Measurements from ENCODE around the gene ERI2. TPM values are rescaled to one million over a fixed set of nuclear protein-coding genes. Genes with fewer than 3 reads are reported as not detected.
A peak's percentile ranks its signal among the peaks of the same experiment; 100 is the strongest.

The ERI2 gene, protein sequence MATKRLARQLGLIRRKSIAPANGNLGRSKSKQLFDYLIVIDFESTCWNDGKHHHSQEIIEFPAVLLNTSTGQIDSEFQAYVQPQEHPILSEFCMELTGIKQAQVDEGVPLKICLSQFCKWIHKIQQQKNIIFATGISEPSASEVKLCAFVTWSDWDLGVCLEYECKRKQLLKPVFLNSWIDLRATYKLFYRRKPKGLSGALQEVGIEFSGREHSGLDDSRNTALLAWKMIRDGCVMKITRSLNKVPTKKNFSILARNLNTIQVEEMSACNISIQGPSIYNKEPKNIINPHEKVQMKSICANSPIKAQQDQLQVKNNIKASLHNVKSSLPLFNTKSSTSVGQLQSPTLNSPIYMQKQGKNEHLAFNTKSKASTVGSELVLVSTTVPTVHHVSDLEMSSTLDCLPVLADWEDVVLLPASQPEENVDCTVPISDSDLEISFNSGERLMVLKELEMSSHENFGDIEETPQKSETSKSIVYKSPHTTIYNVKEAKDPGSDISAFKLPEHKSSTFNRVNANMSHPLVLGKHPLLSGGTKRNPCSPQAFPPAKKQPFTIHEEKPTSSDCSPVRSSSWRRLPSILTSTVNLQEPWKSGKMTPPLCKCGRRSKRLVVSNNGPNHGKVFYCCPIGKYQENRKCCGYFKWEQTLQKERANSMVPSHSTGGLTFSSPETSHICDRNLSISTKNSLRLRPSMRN
- total RNA-seq (2014; rRNA removed; shearing (Covaris generic)), result 11.7 and 21.9 TPM in 2 replicates

DNA sequence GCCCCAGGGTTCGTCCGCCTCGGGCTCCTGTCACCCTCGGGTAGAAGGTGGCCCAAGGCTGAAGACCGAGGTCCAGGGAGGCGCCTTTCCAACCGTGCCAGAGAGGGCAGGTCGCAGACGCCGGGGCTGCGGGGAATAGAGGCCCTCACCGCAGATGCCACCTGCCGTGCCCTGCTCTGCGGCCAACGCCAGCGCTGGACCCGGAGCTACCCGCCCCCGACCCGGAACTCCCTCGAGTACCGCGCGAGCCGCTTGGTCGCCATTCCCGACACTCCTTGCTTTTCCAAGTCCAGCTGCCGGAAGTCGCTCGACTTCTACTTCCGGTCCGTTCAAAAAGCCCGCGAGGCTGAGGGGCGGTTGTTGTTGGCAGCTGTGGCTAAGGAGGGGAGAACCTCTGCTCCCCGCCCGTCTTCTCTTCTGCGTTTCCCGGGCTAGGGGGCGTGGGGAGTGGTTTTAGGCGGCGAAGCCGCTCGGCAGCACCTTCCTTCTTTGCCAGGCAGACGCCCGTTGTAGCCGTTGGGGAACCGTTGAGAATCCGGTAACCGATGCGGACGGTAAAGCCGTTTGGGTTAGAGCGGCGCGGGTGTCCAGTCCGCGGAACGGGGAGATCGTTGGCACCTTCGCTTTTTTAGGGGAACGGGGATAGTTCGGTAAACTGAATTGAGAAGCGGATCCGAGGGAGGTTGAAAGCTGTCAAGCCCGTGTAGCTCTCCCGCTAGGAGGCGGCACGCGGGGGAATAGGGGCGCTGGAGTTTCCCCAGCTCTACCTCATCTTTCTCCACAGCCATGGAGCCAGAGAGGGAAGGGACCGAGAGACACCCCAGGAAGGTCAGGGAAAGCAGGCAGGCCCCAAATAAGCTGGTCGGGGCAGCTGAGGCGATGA lies at the start of gene ERI2, which contains the start of gene REXO5:
ERI2 (minus strand) TSS at position 305 of the 883 bp plus-strand sequence; CDS start at position 263, 42 bp downstream.
REXO5 (plus strand) TSS at position 360 of the 883 bp plus-strand sequence; CDS start at position 787, 427 bp downstream.
- DNase-seq (ENCODE audit: low spot score), result peak; percentile 92

- no peak for DNase-seq (ENCODE audit: low spot score)
Observed at GRCh38 chr16:20854963-20855362, 48.7 kb upstream of the ERI2 start.

GRCh38 chr16:20853981-20854620 lies 47.8 kb upstream of the ERI2 start:
- no peak for DNase-seq (ENCODE audit: low spot score)

GRCh38 chr16:20853143-20853542 lies 46.9 kb upstream of the ERI2 start:
- DNase-seq (ENCODE audit: low spot score), result no peak

- DNase-seq (ENCODE audit: low spot score), result peak; percentile 43
Observed at GRCh38 chr16:20851601-20852000, 45.3 kb upstream of the ERI2 start.

DNA sequence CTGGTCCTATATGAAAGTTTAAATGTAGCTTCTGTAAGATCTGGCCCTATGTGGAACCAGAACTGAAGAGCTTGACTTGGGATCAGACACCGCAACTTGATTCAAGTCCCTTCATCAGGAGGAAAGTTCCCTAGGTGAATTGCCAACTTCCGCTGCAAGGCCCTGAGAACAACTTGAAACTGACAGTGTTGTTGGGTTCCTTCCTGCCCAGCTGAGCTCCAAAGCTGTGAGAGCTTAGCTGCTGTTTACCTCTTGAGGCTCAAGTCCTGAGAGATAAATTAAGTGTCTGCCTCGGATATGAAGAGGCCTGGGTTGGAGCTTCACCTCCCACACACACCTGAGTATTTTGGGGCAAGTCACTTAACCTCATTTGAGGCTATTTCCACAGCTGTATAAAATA lies 44.7 kb upstream of the ERI2 start:
- no peak for DNase-seq (ENCODE audit: low spot score)

DNA sequence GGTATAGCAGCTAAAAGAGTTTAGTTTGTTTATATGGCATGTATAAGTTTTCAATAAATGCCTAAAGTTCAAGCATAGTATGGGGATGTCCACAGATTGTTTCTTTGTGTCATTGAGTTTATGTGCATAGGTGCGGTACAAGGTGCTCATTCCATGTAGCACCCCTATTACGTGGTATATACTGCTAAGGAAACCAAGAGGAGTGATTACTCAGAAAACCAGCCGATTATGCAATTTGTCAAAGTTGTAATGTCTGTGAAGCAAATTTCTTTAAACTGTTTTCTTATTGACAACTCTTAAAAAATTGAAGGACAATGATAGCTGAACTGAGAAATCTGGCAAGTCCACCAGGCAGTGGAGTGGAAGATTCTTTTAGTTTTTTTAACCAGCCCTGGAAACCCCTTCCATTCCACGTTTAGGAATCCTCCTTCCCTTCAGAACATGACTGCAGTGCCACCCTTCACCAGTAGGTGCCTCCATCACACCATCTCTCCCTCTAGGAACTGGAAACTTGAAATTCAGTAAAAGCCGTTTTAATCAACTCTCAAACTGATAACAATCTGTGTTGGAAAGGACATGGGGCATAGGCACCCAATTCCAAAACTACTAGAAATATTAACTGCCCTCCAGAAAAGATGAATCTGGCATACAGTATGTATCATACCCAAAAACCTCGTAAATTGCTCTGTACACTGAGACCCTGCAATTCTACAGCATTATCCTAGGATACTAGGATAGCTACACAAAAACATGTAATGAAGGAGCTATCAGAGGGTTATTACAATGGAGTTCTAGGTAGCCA lies 43.5 kb upstream of the ERI2 start:
- DNase-seq (ENCODE audit: low spot score), result peak; percentile 50

DNA sequence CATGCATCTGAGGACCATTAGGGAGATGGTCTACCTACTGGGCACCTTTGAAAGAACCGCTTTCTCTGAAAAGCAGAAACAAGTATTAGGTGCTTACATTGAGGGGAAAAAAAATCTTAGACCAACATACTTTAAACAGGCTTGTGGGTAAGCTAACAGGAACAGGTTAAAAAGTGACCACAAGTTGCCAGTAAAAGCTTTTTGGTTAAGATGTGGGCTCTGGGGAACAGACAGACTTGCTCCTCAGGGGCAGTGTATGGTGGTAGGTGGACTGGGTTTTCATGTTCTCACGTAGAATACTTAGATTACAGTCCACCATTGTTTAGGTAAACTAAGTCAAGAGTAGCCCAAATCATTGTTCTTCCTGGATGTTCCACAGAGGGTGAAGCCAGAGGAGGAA lies 41.3 kb upstream of the ERI2 start:
- DNase-seq (ENCODE audit: low spot score), result no peak

GRCh38 chr16:20846551-20846950 lies 40.3 kb upstream of the ERI2 start:
- no peak for DNase-seq (ENCODE audit: low spot score)

DNA sequence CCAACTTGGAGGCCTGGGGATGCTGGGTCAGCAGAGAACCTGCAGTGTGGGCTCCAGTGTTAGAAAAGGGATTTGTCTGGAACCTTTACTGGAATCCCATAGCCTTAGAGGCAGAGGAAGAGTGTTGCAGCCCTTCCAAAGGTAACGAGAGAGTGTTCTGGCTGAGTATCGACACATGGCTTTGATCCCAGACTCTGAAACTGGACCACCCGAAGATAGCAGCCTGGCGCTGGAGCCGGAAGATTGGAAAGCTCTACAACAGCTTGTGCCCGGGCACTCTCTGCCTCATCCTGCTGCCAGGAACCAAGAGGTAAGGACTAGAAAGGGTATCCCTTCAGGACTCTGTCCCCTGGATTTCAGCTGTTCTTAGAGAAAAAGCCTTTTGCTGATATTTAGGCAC lies 39.8 kb upstream of the ERI2 start:
- no peak for DNase-seq (ENCODE audit: low spot score)

GRCh38 chr16:20844588-20844987 lies 38.3 kb upstream of the ERI2 start:
- no peak for DNase-seq (ENCODE audit: low spot score)

DNA sequence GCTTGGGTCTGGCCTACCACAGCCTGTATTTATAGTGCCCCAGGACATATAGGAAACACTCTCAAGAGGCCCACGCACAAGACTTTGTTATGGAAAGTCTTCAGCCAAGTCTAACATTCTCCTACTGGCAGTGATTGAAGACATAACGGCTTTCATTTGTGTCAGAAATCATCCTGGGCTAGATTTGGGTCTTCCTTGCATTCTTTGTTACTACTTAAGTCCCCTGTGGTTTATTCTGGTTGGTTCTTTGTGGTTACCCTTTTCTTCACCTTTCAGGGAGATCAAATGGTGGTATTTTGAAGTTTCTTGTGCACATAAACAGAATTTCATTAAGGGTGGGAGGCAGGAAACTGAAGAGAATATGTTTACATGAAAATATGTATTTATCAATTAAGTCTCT lies 37.8 kb upstream of the ERI2 start:
- no peak for DNase-seq (ENCODE audit: low spot score)

DNA sequence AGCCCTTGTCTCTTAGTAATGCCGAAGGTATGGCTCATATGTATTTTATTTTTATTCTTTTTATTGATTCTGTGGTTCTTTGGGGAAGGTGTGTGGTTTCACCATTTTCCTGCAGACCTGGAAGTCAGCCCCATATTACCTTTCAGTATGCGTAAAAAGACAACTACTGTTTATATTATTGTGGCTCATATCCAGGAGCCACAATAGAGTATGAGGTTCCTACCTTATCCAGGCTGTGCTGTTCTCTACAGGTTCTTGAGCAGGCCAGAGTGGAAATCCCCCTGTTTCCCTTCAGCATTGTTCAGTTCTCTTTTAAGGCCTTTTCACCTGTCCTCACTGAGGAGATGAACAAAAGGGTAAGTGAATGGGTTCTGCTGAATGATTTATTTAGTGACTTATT lies 33.2 kb upstream of the ERI2 start:
- no peak for DNase-seq (ENCODE audit: low spot score)

GRCh38 chr16:20838240-20838639 lies 32.0 kb upstream of the ERI2 start:
- no peak for DNase-seq (ENCODE audit: low spot score)

GRCh38 chr16:20833086-20833485 lies 26.8 kb upstream of the ERI2 start:
- no peak for DNase-seq (ENCODE audit: low spot score)

- no peak for DNase-seq (ENCODE audit: low spot score)
Observed at GRCh38 chr16:20830372-20830771, 24.1 kb upstream of the ERI2 start.

- DNase-seq (ENCODE audit: low spot score), result no peak
Observed at GRCh38 chr16:20829536-20829935, 23.3 kb upstream of the ERI2 start.

GRCh38 chr16:20826039-20826566 lies 19.8 kb upstream of the ERI2 start:
- DNase-seq (ENCODE audit: low spot score), result no peak

- no peak for DNase-seq (ENCODE audit: low spot score)
Observed at GRCh38 chr16:20822521-20823325, 16.5 kb upstream of the ERI2 start.

- DNase-seq (ENCODE audit: low spot score), result no peak
Observed at GRCh38 chr16:20821682-20822081, 15.4 kb upstream of the ERI2 start.
